Left hindlimb (tissue), 1 donor: ENCODE results near the gene TM4SF1.

Experiments used
- DNase-seq: peaks from one replicate; pipeline ENCODE4 v3.0.0-alpha.2; 2018

TM4SF1 gene

DNA sequence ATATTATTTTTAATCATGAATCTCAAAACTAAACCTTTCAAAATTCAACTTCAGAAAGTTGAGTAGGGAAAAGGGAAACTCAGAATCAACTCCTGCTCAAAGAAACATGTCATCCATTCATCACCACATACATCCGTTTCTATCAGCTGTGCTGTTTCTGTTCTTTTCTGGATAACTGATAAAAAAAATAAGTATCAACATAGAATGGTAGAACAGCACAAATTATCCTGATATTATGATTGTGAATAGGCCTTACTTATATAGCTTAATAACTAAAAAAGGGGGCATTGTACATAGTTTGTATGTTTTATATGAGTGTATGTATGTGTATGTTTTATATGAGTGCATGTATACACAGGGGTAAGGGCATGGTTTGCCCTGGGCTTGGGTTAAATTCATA is 3.1 kb downstream of the TM4SF1 start:
- DNase-seq = no peak

GRCh38 chr3:149373235-149374125 is 4.0 kb downstream of the TM4SF1 start:
- no peak for DNase-seq

DNA sequence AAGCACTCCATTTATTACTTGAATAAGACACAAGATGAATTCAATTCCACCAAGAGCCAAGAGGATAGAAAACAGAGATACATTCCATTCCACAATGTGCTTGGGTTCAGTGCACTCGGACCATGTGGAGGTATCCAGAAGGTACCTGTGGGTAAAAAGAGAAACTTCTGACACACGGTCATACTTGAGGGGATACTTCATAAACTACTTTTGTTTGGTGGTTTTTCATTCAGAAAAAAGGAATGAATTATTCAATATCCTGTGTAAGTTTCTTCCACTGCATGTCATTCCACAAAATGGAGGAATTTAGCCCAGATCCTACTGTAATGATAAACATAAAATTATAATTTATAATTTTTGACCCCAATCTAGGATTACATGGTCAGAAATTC is 5.7 kb downstream of the TM4SF1 start:
- DNase-seq = no peak

GRCh38 chr3:149371001-149371722 is 6.3 kb downstream of the TM4SF1 start:
- DNase-seq = no peak

DNA sequence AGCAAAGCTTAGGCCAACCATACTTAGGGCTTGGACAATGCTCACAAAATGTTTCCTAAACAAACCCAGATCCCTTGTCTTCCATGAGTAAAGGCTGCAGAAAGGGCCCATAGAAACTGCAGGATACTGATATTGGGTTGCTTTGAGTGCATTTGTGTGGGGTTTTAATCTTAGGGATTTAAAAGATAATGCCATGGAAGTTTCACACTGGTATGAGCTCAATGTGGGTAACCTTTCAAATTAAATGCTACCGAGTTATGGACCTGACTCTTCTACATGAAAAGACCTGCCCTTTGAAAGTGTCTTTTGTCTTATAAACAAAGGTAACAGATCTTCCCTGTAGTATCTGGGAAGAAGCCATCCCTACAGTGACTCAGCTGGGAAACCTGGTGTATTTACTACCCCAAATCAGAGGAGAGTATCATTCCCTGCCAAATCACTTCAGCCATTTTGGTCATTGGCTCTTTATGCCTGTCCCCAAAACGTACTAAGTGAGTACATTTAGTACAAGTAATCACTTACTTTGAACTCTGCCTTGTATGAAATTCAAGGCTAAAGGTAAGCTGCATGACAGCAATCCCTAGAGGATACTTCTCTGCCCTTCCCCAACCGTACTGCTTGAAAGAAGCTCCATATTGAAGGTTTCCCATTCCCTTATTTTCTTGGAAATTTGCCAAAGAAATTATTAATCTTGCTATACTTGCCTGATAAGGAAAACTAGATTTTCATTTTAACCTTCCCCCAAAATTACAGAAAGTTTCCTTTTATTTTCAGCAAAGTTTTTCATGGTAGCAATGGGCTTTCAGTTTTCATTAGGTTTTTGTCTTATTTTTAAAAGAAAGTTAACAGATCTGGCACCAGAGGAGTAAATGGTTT is 7.2 kb downstream of the TM4SF1 start:
- DNase-seq = no peak

DNA sequence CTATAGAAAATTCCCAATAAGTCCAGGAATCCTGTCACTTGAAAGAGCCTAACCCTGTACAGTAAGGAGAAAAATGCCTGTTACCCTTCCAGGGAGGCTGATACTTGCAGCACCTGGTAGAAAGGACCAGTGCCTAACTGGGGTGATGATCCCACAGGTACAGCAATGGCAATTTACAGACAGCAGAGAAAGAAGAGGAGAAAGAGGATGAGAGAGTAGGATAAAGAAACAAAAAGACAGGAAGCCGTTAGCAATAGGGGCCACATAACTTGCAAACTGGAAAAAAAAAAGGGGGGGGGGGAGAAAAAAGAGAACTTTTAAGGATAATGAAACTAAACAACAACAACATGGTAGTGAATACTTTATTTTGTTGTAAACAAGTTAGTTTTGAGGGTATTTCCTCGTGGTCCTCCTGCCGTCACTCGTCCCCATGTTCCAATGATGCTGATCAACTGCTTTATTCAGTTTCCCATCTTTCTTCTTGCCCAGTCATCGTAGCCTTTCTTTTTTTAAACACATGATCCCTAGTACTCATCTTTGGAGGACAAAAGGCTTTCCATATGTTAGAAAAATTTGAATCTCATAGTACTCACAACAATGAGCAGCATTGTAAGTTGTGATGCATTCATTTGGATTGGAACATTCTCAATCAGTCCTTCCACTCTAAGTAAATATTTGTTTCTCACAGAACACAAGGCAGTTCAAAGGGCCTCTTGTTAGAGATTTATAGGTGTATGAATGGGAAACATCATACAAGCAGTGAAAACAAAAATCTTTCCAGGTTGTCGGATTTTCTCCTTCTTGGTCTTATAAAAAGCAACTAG is 8.6 kb downstream of the TM4SF1 start:
- DNase-seq = no peak

DNA sequence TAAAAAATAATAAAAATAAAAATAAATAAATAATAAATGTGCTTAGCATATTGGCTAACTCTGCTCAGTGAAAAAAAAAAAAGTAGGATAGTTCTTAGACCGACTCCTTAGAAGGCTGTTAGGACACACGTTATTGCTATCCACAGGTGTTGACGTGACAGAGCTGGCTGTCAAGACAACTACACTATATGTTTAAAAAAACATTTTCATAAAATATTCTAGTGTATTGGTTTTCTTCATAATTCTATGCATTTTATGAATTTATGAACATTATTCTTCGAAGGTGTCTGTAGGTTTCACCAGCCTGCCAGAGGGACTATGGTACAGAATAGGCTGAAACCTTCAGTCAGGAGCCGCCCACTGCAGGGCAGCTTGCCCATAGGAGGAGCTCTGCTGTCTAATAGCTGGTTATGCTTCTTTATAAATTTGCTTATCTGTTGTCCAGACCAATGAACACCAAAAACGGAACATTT is 9.2 kb downstream of the TM4SF1 start:
- DNase-seq = no peak

- DNase-seq = no peak
Observed at GRCh38 chr3:149366941-149367840, 10.3 kb downstream of the TM4SF1 start.

- no peak for DNase-seq
Observed at GRCh38 chr3:149366031-149366430, 11.4 kb downstream of the TM4SF1 start.

DNA sequence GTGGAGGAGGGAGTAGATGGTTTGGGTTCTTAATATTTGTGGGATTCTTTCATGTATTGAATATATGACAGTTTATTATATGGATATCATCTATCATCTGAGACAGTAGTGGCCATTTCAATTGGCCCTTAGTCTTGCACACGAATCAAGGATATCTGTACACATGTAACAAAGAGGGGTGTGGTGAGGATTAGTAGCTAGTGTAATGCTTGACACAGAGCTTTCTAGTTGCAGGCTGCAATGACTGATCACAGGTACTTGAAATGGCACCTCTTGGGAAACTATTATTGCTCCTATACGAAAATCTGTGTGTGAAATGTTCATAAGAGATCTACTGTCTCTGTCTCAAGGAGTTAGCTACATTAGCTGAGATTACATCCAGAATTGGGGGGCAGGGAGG is 12.8 kb downstream of the TM4SF1 start:
- no peak for DNase-seq

GRCh38 chr3:149363053-149363452 is 14.4 kb downstream of the TM4SF1 start:
- DNase-seq = no peak

- DNase-seq = no peak
Observed at GRCh38 chr3:149362366-149362765, 15.1 kb downstream of the TM4SF1 start.

DNA sequence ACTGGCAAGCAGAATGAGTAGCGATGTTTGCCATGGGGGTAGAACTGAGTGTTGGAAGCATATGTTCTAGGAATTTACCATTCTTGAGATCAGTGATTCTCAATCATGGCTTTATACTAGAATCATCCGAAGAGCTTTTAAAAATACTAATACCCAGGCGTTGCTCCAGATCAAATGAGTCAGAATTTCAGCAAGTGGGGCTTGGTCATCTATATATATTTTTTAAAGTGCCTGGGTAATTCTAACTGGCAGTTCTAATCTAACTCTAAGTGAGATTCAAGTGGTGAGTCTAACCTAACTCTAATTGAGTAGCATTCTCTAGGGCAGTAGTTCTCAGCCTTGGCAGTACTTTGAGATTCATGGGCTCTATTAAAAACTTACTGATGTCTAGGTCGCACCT is 20.8 kb downstream of the TM4SF1 start:
- DNase-seq = no peak

DNA sequence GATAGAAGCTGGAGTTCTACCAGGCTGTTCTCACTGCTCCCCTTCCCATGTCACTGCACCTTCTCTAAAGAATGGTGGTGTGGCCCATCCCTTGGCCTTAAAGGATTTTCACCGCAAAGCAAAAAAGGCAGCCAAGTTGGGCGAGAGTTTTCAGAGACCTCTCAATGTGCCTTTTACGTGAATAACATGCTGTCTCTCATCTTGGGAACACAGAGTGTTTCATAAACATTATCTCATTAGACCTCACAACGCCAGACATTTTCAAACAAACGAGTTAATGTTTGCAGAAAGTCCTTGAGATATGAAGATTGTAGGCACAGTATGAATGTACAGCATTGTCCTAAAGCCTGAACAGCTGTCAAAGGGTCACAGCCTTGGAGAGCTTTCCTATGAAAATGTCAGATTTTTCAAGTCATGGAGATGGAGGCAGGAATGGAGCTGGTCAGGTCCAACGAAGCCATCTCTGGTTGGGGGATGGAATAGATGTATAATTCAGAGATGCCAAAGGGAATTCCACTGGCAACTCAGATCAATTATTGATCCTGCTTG is 21.3 kb downstream of the TM4SF1 start:
- DNase-seq = no peak

- DNase-seq = no peak
Observed at GRCh38 chr3:149353581-149354184, 23.8 kb downstream of the TM4SF1 start.

DNA sequence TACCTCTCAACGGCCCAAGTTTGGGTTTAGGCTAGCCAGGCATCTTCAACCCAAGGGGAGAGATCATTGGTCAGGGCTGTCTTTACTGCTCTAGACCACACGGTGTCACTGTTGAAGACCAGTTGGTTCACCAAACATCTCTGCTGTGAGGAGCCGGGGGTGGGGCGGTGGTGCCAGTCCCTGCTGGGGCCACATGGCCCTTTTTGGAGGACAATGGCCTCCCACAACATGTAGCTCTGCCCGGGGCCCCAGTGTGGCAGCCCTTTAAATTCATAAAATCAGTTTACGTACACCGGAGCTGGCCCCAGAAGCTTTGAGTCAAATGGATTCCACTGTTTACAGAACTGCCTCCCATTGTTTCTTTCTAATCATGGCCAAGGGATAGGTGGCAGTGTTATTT is 24.9 kb downstream of the TM4SF1 start:
- DNase-seq = no peak

DNA sequence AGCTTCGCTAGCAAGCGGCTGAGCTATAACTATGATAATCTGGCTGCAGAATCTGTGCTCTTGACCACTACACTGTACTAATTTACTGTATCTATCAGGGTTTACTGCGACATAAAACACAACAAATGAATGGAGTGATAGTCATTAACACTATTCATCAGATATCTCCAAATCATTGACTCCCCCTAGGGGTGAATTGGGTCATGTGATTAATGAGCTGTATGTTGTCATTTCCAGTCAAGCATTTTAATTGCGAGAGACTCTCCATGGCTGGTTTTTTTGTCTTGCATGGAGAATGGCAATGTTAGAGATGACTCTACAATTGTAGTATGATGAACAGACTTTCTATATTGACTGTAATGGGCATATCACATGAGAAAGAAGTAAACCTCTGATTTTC is 33.5 kb downstream of the TM4SF1 start:
- DNase-seq = no peak

- no peak for DNase-seq
Observed at GRCh38 chr3:149342413-149343380, 34.8 kb downstream of the TM4SF1 start.

DNA sequence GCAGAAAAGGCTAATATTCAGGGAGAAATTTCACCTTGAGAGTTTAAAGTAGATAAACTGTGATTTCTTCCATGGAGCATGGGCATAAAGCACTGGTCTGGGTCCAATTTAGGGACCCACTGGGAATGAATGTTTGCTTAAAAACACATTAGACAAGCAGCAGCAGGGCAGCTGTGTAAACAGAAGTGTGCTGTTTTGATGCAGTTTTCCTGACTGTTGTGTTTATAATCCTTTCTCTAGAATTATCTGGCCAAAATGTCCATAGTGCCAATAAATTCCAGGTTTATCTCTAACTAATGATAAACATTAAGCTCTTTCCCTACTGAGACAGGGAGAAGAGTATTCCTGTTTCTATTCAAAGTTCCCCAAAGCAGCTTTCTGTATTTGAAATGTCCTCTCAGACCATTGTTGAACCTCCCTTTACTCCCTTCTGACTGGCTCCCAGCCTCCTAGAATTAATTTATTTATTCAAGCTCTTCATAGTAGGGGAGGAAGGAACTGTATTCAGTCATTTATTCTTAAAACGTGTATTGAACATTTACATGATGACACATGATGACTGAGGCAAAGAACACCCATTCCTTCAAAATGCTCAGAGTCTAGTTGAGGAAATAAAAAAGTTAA is 37.0 kb downstream of the TM4SF1 start:
- no peak for DNase-seq
